Activated CD4-positive, alpha-beta T cell treated with anti-CD3 and anti-CD28 coated beads, Interleukin-2, amount 50 U/mL, for 48 hours (primary cell): ENCODE data around the gene MOB4.
"Not testable (repeated sequence)": the region's sequence is repeated elsewhere in the genome, so short reads cannot be mapped to it uniquely, and the experiment has no call there.

Experiments
- DNase-seq, 2 experiments: peaks; one replicate each; pipeline ENCODE4 v3.0.0-alpha.2; 2020

MOB4 gene

GRCh38 chr2:197515739-197516392 lies at the start of gene MOB4:
MOB4 (plus strand) TSS chr2:197516066; CDS start chr2:197516087, 21 bp downstream.
- DNase-seq = peak; percentile 94 to 95

GRCh38 chr2:197472166-197472565 lies 43.7 kb upstream of the MOB4 start:
- DNase-seq = no peak

GRCh38 chr2:197477797-197478196 lies 38.1 kb upstream of the MOB4 start:
- DNase-seq = no peak

GRCh38 chr2:197480165-197481036 lies 35.5 kb upstream of the MOB4 start:
- DNase-seq = no peak

GRCh38 chr2:197484248-197484647 lies 31.6 kb upstream of the MOB4 start:
- not testable (repeated sequence) for DNase-seq

GRCh38 chr2:197486175-197486574 lies 29.7 kb upstream of the MOB4 start:
- no peak for DNase-seq

- DNase-seq = no peak
Observed at GRCh38 chr2:197487385-197487784, 28.5 kb upstream of the MOB4 start.

- DNase-seq = no peak
Observed at GRCh38 chr2:197495433-197496134, 20.3 kb upstream of the MOB4 start.

GRCh38 chr2:197496695-197497094 lies 19.2 kb upstream of the MOB4 start:
- DNase-seq = no peak

GRCh38 chr2:197497326-197497725 lies 18.5 kb upstream of the MOB4 start:
- DNase-seq = no peak

GRCh38 chr2:197498235-197498936 lies 17.5 kb upstream of the MOB4 start:
- no peak for DNase-seq

GRCh38 chr2:197498937-197499593 lies 16.8 kb upstream of the MOB4 start:
- DNase-seq = peak; percentile 57 to 67

GRCh38 chr2:197499594-197500502 lies 16.0 kb upstream of the MOB4 start, which contains the start of the genes HSPD1 and HSPE1:
HSPD1 (minus strand) TSS chr2:197499840; CDS start chr2:197498848, 992 bp downstream.
HSPE1 (plus strand) TSS chr2:197500379; CDS start chr2:197500437, 58 bp downstream.
- peak; percentile 97 to 99 for DNase-seq

GRCh38 chr2:197500503-197501131 lies 15.2 kb upstream of the MOB4 start:
- DNase-seq = no peak

GRCh38 chr2:197502201-197502600 lies 13.7 kb upstream of the MOB4 start:
- DNase-seq = no peak

GRCh38 chr2:197502685-197503084 lies 13.2 kb upstream of the MOB4 start:
- no peak for DNase-seq

- no peak for DNase-seq
Observed at GRCh38 chr2:197504000-197504399, 11.9 kb upstream of the MOB4 start.

- DNase-seq = no peak
Observed at GRCh38 chr2:197504512-197504911, 11.4 kb upstream of the MOB4 start.

- DNase-seq = no peak
Observed at GRCh38 chr2:197506658-197507057, 9.2 kb upstream of the MOB4 start.

- DNase-seq = no peak
Observed at GRCh38 chr2:197513915-197514314, 2.0 kb upstream of the MOB4 start.

- DNase-seq = no peak
Observed at GRCh38 chr2:197514754-197515153, 1.1 kb upstream of the MOB4 start.
